Stimulated activated CD8-positive, alpha-beta memory T cell treated with anti-CD3 and anti-CD28 coated beads, Interleukin-7, amount 100 ng/mL, for 24 hours (primary cell): ENCODE measurements around the gene CPED1.

Source experiments
- DNase-seq: peaks from one replicate; pipeline ENCODE4 v3.0.0-alpha.2; 2020; ENCODE audit warnings: low read depth

The CPED1 gene

GRCh38 chr7:121261207-121261884 is 272.8 kb downstream of the CPED1 start:
- DNase-seq, result no peak

GRCh38 chr7:121262221-121262620 is 273.7 kb downstream of the CPED1 start:
- no peak for DNase-seq

GRCh38 chr7:121262969-121263368 is 274.5 kb downstream of the CPED1 start:
- no peak for DNase-seq

GRCh38 chr7:121266307-121266894 is 277.9 kb downstream of the CPED1 start:
- no peak for DNase-seq

DNA sequence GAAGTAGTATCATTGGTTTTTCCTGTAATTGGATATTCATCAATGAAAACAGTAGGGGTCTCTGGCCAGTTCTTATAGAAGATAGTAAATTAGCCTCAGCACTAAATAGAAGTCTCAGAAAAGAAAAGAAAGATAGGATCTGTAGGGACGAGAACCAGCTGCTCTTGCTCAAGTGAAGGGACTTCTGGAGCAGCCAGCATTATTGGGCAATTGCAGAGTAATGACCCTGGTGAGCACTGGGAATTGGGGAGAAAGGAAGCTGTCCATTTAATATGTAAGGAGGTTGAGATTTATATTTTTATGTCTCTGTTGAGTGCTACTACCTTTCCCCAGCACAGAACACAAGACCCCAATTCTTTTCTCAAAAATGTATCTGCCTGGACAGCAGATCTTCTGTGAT is 279.1 kb downstream of the CPED1 start:
- no peak for DNase-seq

- no peak for DNase-seq
These were observed 281.3 kb downstream of the CPED1 start for GRCh38 chr7:121269798-121270197.

DNA sequence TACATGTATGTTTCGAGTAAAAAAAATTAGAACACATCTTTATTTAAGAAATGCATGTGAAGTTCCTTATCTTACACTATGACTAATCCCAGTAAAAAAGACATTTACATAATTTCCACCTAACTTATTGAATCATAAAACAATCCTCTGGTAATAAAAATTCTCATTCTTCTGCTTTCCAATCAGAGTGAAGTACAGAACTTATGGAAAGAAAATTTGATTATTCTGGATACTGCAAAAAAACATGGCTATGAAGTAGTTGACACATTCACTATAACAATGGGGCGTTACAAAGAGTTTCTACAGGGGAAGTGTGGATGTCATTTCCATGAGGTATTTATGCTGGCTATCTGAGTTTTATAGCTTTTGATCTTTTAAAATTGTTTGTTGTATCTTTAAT is 282.6 kb downstream of the CPED1 start:
- DNase-seq, result no peak

DNA sequence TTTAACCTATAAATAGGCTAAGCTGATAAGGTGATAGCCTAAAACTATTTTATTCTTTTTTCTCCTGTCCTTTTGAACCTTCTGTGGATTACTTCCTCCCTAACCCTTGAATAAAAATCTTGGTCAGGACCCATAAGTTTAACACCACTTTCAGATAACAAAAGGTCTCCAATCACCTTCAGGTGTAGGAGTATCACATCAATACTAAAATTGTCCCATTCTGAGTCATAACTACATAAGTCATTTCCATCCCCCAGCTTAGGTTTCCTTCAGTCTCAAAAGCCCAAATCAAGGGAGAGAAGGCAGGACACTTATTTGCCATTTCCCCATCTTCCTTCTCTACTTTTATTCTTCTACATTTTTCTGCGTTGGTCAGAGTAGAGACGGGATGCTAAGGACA is 283.4 kb downstream of the CPED1 start:
- no peak for DNase-seq

- DNase-seq, result no peak
These were observed 284.2 kb downstream of the CPED1 start for GRCh38 chr7:121272676-121273075.

DNA sequence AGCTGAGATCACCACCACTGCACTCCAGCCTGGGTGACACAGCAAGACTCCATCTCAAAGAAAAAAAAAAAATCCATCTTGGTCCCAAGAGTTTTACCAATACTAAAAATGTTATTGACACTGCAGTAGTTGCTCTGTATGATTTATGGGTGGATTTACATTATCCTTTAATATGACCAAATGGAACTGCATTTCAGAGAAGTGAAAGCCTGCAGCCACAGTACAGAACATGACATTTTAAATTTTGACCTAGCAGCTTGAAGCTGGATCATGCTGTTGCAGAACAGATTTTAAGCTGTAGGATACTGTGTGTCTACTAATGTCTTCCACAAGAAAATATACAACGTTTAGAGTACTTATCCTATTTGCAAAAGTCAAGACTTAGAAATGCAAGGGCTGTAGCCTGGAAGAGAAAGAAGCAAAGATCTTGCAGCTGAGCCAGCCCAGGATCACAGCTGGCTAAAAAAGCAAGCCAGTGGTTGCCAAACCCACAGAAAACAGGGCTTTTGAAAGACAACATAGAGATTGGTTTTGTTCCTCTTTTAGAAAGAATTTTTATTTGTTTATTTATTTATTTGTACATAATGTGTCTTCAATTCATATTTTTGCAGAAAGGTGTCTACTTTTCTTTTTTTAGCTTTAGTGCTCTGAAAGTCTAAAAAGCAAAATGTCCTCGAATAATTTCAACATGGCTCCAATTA is 285.1 kb downstream of the CPED1 start:
- no peak for DNase-seq

- DNase-seq, result no peak
These were observed 286.0 kb downstream of the CPED1 start for GRCh38 chr7:121274467-121274866.

- no peak for DNase-seq
These were observed 286.7 kb downstream of the CPED1 start for GRCh38 chr7:121275204-121275603.

- DNase-seq, result no peak
These were observed 287.8 kb downstream of the CPED1 start for GRCh38 chr7:121276313-121276712.

DNA sequence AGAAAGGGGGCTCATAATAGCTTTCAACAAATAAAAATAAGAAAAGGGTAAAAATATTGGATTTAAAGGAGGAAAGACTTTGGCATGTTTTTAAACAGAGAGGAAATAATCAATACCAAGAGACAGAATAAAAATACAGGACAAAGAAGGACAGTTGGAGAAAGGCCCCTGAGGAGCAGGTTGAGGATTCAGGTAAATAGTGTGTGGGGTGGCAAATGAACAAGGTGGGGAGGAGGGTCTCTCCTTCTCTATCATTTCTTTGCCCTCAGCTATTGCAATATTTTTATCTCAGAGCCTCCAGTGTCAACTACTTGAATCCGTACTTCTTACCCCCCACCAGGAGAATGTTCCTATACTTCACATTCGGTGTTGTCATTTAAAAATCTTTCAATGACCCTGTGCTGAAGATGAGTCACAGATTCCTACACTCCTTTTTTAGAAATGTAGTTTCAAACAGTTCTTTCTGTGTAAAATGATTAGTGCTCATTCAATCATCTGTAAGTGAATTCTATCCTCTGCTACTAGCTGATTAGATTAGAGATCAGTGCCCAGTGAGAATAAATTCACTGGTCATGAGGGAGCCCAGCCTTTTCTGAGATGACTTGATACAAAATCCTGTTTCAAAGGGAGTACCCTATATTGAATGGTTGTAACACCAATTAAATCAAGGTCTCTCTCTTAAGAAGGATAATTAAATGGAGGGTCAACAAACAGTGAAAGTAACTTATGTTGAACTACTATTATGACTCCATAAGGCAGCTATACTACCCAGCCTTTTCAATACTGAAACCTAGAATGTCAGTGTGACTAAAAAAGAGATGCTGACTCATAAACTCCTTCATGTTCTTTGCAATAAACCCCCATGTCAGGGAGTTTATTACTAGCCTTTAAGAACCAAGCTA is 289.9 kb downstream of the CPED1 start:
- no peak for DNase-seq

DNA sequence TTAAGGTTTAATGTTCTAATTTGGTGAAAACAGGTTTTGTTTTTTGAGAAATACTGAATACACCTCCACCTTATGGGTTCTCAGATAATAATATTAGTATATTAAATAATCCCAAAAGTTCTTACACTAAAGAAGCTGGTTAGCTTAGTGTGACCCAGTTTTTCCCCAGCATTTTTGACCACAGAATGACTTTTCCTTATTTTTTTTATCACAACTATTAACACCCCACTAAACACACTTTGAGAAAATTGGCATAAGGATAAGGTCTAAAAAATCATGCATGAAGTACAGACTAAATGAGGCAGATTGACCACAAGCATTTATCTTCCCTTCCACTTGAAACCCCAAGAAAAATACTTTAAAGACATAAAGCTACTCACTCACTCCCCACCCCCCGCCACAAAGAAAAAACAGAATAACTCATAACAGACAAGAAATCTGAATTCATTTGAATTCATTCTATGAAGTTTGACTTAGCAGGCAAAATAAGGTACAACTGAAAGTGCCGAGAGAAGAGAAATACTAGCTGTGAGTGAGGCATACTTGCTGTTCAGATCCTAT is 290.6 kb downstream of the CPED1 start:
- no peak for DNase-seq

GRCh38 chr7:121279822-121280221 is 291.3 kb downstream of the CPED1 start:
- no peak for DNase-seq

- DNase-seq, result no peak
These were observed 292.1 kb downstream of the CPED1 start for GRCh38 chr7:121280656-121281055.

- DNase-seq, result no peak
These were observed 293.6 kb downstream of the CPED1 start for GRCh38 chr7:121282129-121282528.

- no peak for DNase-seq
These were observed 296.7 kb downstream of the CPED1 start for GRCh38 chr7:121285066-121285667.

- no peak for DNase-seq
These were observed 297.7 kb downstream of the CPED1 start for GRCh38 chr7:121286186-121286585.
